Measurements from ENCODE around the gene SUSD6.

GRCh38 chr14:69752773-69753172 is 141.4 kb downstream of the SUSD6 start:
- TF ChIP-seq POLR2A (IDR thresholded peaks at IDR 0.05) (no peak), CTCF (IDR thresholded peaks at IDR 0.05) (no peak)
